Medulla oblongata (tissue), 1 donor: ENCODE data around the gene TAP1.
"Not testable (repeated sequence)": the region's sequence is repeated elsewhere in the genome, so short reads cannot be mapped to it uniquely, and the experiment has no call there.

Experiments used
- DNase-seq: peaks from one replicate; pipeline ENCODE4 v3.0.0-alpha.2; 2015; ENCODE audit errors: extremely low spot score

Gene TAP1, protein sequence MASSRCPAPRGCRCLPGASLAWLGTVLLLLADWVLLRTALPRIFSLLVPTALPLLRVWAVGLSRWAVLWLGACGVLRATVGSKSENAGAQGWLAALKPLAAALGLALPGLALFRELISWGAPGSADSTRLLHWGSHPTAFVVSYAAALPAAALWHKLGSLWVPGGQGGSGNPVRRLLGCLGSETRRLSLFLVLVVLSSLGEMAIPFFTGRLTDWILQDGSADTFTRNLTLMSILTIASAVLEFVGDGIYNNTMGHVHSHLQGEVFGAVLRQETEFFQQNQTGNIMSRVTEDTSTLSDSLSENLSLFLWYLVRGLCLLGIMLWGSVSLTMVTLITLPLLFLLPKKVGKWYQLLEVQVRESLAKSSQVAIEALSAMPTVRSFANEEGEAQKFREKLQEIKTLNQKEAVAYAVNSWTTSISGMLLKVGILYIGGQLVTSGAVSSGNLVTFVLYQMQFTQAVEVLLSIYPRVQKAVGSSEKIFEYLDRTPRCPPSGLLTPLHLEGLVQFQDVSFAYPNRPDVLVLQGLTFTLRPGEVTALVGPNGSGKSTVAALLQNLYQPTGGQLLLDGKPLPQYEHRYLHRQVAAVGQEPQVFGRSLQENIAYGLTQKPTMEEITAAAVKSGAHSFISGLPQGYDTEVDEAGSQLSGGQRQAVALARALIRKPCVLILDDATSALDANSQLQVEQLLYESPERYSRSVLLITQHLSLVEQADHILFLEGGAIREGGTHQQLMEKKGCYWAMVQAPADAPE

GRCh38 chr6:32853541-32854375 lies at the start of gene TAP1, which contains the start of gene PSMB9:
Gene TAP1, minus strand, starts transcription at chr6:32853704. Its CDS starts 68 bp downstream, at chr6:32853636.
Gene PSMB9, plus strand, starts transcription at chr6:32854192. Its CDS starts 38 bp downstream, at chr6:32854230.
- peak; percentile 98 for DNase-seq

GRCh38 chr6:32895006-32895345 lies 41.5 kb upstream of the TAP1 start:
- DNase-seq, result no peak

- peak; percentile 96 for DNase-seq
Measured at GRCh38 chr6:32894085-32895005, 40.8 kb upstream of the TAP1 start.

DNA sequence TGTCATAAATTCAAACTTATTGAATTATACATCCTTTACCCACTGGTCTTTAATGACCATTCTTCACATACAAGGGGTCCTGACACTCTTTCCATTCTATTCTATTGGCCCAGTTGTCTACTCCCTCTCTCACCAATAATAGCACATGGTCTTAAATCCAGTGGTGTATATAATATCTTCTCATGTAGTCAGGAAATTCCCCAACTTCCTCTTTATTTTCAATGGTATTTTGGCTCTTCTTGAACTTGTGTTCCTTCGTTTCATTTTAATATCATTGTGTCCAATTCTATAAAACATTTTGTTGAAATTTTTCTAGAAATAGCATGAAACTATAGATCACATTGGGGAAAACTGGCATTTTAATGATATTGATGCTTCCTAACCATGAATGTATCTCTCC lies 37.3 kb upstream of the TAP1 start:
- no peak for DNase-seq

DNA sequence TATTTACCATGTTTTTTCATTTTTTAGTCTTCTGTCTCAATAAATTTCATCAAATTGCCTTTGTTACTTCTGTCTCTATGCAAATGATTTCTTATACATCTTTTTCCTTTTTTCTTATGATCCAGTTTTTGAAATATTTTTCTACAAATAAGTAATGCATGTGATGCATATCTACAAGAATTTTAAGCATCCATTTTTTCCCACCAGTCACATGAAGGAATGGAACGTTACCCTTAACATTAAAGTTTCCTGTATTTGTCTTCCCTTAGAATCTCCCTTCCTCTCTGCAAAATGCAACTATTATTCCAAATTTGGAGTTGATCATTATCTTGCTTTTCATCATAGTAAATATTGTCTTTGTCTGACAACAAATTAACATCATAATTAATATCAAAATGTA lies 36.0 kb upstream of the TAP1 start:
- no peak for DNase-seq

DNA sequence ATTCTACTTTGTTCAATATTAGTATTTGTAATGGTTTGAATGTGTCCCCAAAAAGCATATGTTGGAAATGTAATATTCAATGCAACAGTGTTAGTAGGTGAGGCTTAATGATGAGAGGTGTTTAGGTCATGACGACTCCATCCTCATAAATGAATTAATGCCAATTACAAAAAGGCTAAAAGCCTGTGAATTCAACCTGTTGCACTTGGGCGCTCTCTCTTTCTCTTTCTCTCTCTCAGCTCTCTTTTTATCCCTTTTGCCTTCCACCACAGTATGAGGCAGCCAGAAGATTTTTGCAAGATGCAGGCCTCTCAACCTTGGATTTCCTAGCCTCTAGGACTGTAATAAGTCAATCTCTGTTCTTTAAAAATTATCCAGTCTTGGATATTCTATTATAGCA lies 35.1 kb upstream of the TAP1 start:
- no peak for DNase-seq

DNA sequence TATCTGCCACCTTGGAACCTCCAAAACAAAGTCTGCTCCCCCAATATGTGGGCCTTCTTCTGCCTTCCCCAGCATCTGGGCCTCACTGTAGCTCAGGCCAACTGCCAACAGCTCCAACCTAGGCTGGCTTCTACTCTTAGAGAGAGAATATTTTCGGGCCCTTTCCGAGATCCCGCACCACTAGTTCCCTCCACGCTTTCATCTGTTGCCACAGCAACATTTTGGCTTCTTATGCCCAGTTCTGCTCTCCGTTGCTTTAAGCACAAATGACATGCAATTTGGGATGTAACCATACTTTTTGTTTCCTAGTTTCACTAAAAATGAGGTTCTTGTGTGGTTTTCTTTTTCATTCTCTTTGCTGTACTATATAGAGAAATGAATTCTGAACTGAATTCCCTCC lies 34.1 kb upstream of the TAP1 start:
- DNase-seq, result no peak

DNA sequence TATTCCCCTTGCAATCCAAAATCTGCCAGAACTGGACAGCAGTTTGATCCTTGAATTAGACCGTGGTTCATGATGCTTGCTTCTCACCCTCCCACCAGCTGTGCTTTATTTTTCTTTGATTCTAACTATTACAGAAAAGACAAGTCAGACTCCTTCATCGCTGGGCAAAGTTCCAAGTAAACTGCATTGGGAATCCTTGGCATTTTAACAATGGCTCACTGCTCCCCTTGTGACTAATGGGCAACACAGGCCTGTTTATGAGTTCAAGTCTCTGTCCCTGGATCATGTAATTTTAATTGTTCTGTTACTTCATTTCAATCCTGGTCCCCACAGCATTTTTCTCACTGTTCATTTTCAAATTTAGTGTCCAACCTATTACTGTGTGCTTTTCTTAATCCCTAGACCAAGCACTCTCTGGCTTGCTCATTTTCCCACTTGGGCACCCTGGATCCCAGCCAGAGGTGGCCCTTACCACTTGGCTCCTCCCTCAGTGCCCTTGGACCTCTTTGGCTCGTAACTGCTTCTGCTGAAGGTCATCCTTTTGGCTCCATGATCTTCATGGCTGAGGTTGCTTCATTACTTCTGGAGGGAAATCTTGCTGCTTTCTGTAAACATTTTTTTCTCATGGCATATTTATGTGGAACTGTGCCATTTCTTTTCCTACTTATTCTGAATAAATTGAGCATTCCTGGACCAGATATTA lies 33.3 kb upstream of the TAP1 start:
- peak; percentile 43 for DNase-seq

- DNase-seq, result peak; percentile 92
Measured at GRCh38 chr6:32885698-32886286, 32.3 kb upstream of the TAP1 start.

DNA sequence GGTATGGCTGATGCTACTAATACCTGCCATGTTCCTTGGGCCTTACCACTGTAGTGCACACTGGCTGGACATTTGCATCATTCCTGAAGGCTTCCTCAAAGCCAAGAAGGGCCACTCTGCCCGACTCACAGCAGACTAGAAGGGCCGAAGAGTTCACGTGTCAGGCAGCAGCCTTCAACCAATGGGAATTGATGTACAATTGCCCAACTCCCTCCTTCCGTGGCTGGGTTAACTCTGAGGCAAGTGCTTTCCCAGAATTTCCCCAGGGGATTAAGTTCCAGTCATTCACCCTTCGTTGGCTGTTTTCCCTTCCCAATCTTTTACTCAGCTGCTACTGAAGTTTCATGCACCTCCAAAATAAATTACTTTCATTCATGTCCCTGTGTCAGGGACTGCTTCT lies 30.3 kb upstream of the TAP1 start:
- DNase-seq, result peak; percentile 39

DNA sequence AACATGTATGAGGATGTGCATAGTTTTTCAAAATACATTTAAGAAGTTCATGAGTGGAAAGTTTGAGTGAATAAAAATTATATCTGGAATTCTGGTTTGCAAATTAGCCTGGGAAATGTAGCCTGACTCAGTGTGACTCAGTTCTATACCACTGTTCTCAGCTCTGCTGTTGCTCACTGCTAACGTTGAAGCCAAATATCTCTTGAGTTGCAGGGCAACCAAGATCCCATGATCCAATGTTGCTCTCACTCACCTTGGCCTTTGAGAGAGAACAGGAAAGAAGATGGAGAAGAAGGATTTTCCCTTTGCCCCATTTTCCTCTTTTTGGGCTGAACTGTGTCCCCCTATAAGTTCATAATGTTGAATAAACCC lies 29.4 kb upstream of the TAP1 start:
- DNase-seq, result no peak

GRCh38 chr6:32880962-32881361 lies 27.5 kb upstream of the TAP1 start:
- not testable (repeated sequence) for DNase-seq

GRCh38 chr6:32879691-32880090 lies 26.2 kb upstream of the TAP1 start:
- no peak for DNase-seq

GRCh38 chr6:32876603-32877002 lies 23.1 kb upstream of the TAP1 start:
- DNase-seq, result no peak

DNA sequence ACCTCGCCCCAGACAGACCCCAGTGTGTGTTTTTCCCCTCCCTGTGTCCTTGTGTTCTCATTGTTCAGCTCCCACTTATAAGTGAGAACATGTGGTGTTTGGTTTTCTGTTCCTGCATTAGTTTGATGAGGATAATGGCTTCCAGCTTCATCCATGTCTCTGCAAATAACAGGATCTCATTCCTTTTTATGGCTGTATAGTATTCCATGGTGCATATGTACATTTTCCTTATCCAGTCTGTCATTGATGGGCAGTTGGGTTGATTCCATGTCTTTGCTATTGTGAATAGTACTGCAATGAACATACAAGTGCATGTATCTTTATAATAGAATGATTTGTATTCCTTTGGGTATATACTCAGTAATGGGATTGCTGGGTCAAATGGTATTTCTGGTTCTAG lies 20.4 kb upstream of the TAP1 start:
- not testable (repeated sequence) for DNase-seq

GRCh38 chr6:32868257-32868788 lies 14.8 kb upstream of the TAP1 start:
- peak; percentile 94 for DNase-seq

GRCh38 chr6:32867554-32868256 lies 14.2 kb upstream of the TAP1 start:
- no peak for DNase-seq

DNA sequence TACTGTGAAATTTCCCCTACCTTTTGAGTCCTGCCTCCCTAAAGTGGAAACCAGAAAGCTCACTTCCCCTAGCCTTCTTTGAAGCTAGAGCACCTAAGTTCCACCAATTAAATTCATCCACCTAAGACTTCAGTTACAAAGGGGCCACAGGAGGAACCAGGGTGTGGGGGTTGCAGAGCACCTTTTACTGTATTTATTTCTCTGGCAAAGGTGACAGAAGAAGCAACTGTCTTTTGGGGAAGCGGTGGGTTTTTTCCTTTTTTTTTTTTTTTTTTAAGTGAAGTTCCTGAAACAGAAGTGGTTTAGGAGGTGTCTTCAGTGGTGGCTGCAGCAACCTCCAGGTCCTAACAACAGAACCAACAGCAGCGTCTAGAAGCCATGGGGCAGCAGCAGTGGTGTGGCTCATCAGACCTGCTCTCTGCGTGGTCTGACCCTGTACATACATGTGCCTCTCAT lies 13.5 kb upstream of the TAP1 start:
- no peak for DNase-seq
